Fibroblast of lung (primary cell): ENCODE results near the gene SMPD3.

ENCODE experiments used
- EZH2 ChIP-seq: IDR thresholded peaks from 2 replicates; pipeline ENCODE4 v1.5.1; 2012; ENCODE audit warnings: low read length, control low read depth, mild to moderate bottlenecking; ENCODE audit errors: missing control alignments
- TF ChIP-seq, protein P1 (sequence below), 2 donors: IDR thresholded peaks in 1 of 2; conservative IDR thresholded peaks in 1 of 2; 1 replicate in 1 of 2; 2 replicates in 1 of 2; pipeline ENCODE4 v1.5.1; 2011 to 2012; ENCODE audit warnings: low read length in 2 of 2, control low read depth in 1 of 2, inconsistent platforms in 1 of 2, low read depth in 1 of 2, mild to moderate bottlenecking in 1 of 2

DNA sequence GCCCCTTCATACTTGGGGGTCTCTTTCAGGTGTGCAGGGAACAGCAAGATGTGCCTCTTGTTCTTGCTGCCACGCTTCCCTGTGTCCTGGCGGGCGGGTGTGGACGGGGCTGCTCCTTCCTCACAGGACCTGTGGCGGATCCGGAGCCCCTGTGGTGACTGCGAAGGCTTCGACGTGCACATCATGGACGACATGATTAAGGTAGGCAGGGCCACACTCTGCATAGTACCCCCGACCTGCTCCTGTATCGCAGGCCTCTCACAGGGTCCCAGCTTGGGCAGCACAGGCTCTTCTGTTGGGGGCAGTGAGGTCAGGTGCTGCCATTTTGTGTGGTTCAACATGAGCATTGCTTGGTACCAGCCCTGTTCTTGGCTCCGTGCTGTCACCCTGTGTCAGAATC is 94.9 kb downstream of the SMPD3 start:
- TF ChIP-seq, protein P1, sequence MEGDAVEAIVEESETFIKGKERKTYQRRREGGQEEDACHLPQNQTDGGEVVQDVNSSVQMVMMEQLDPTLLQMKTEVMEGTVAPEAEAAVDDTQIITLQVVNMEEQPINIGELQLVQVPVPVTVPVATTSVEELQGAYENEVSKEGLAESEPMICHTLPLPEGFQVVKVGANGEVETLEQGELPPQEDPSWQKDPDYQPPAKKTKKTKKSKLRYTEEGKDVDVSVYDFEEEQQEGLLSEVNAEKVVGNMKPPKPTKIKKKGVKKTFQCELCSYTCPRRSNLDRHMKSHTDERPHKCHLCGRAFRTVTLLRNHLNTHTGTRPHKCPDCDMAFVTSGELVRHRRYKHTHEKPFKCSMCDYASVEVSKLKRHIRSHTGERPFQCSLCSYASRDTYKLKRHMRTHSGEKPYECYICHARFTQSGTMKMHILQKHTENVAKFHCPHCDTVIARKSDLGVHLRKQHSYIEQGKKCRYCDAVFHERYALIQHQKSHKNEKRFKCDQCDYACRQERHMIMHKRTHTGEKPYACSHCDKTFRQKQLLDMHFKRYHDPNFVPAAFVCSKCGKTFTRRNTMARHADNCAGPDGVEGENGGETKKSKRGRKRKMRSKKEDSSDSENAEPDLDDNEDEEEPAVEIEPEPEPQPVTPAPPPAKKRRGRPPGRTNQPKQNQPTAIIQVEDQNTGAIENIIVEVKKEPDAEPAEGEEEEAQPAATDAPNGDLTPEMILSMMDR (conservative IDR thresholded peaks at IDR 0.05 in 1 of 2, IDR thresholded peaks at IDR 0.05 in 1 of 2; ENCODE audit: low read depth in 1 of 2, low read length in 2 of 2) = no peak
- no peak for TF ChIP-seq EZH2
